ENCODE measurements around the gene OR2A2.

DNA sequence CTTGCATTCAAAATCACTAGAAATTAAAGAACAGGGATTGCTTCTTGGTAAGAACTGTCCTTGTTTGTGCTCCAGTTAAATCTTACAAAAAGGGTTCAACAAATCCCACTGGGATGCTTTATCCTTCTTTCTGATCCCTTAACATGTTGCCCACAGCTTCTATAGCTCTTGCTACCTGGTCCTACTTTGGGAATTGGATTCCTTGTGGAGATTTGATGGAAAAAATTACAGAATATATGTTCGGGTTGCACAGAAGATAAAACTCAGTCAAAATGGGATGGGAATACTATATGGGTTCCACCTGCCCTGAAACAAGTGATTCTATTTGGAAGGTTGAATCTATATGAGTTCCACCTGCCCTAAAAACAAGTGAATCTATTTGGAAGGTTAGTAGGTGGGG, 39.9 kb upstream of the OR2A2 start, which contains the start of gene OR2A25:
- TF ChIP-seq, protein P1, sequence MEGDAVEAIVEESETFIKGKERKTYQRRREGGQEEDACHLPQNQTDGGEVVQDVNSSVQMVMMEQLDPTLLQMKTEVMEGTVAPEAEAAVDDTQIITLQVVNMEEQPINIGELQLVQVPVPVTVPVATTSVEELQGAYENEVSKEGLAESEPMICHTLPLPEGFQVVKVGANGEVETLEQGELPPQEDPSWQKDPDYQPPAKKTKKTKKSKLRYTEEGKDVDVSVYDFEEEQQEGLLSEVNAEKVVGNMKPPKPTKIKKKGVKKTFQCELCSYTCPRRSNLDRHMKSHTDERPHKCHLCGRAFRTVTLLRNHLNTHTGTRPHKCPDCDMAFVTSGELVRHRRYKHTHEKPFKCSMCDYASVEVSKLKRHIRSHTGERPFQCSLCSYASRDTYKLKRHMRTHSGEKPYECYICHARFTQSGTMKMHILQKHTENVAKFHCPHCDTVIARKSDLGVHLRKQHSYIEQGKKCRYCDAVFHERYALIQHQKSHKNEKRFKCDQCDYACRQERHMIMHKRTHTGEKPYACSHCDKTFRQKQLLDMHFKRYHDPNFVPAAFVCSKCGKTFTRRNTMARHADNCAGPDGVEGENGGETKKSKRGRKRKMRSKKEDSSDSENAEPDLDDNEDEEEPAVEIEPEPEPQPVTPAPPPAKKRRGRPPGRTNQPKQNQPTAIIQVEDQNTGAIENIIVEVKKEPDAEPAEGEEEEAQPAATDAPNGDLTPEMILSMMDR (IDR thresholded peaks at IDR 0.05): no peak
- TF ChIP-seq POLR2AphosphoS5 (IDR thresholded peaks at IDR 0.05): no peak
